Hepatocyte (in vitro differentiated cells): ENCODE results near the gene EHBP1.

ENCODE experiments used
- EZH2 ChIP-seq: fragments of 200-600 bp; sonication (generic); IDR thresholded peaks from 2 replicates; pipeline ENCODE4 v1.6.1; 2016; ENCODE audit warnings: antibody characterized with exemption, mild to moderate bottlenecking, borderline replicate concordance
- TF ChIP-seq, protein P1 (sequence below): fragments of 200-600 bp; sonication (generic); IDR thresholded peaks from 2 replicates; pipeline ENCODE4 v1.5.1; 2016; ENCODE audit warnings: antibody characterized with exemption, mild to moderate bottlenecking; ENCODE audit not compliant: poor library complexity

DNA sequence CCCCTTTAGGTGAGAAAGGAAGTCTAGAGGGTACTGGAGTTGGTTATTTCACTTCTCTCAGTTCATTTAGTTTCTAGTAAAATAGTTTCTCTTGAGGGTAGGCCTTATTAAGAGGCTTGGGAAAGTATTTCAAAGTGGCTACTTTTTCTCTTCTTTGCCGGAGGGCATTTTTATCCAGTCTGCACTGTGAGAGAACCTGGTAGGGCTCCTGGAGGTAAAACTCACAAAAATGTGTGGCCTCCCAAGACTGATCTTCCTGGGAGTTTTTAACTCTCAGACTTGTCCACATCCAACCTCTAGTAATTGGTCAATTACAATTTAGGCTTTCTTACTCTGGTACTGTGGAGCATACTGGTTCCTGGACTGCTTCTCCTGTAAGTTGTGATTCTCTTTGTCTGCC, 28.0 kb downstream of the EHBP1 start:
- TF ChIP-seq, protein P1, sequence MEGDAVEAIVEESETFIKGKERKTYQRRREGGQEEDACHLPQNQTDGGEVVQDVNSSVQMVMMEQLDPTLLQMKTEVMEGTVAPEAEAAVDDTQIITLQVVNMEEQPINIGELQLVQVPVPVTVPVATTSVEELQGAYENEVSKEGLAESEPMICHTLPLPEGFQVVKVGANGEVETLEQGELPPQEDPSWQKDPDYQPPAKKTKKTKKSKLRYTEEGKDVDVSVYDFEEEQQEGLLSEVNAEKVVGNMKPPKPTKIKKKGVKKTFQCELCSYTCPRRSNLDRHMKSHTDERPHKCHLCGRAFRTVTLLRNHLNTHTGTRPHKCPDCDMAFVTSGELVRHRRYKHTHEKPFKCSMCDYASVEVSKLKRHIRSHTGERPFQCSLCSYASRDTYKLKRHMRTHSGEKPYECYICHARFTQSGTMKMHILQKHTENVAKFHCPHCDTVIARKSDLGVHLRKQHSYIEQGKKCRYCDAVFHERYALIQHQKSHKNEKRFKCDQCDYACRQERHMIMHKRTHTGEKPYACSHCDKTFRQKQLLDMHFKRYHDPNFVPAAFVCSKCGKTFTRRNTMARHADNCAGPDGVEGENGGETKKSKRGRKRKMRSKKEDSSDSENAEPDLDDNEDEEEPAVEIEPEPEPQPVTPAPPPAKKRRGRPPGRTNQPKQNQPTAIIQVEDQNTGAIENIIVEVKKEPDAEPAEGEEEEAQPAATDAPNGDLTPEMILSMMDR: no peak
- TF ChIP-seq EZH2: no peak
